SK-N-SH (cell line): ENCODE data around the gene IFIT1. TPM values are rescaled to one million over a fixed set of nuclear protein-coding genes. Genes with fewer than 3 reads are reported as not detected.
"Not testable (repeated sequence)": the region's sequence is repeated elsewhere in the genome, so short reads cannot be mapped to it uniquely, and the experiment has no call there.

Experiments used
- CTCF ChIA-PET: fragments of 300-600, 350-600 bp; formaldehyde crosslinking; extraction: SDS; loops from one replicate; lab custom pipeline; 2021; lab: Yijun Ruan, JAX
- POLR2A ChIA-PET: fragments of 350-600 bp; sonication (Branson Sonifier 250); formaldehyde crosslinking; extraction: SDS; loops from one replicate; lab custom pipeline; 2020; ENCODE audit warnings: antibody characterized with exemption, inconsistent platforms; lab: Yijun Ruan, JAX
- DNase-seq: peaks from one replicate; pipeline ENCODE4 v3.0.0; 2012
- H2AFZ ChIP-seq: fragments of 200-600 bp; sonication (generic); 2 replicates; pipeline ENCODE4 v1.8.1; 2016; ENCODE audit warnings: antibody characterized with exemption, mild to moderate bottlenecking, low read depth
- H3F3A ChIP-seq: fragments of 200-600 bp; sonication (generic); replicated peaks from 2 replicates; pipeline ENCODE3; 2016; ENCODE audit warnings: antibody characterized with exemption, mild to moderate bottlenecking; ENCODE audit not compliant: insufficient read depth
- H3K27ac ChIP-seq, 2 experiments: fragments of 200-500 bp in 1 of 2; fragments of 200-600 bp in 1 of 2; sonication (Bioruptor generic) in 1 of 2; sonication (generic), shearing (Covaris generic) in 1 of 2; 2 replicates each; pipeline versions ENCODE4 v1.5.1 to v1.6.1; 2014 to 2016; ENCODE audit warnings: low read depth in 2 of 2, inconsistent platforms in 1 of 2, low read length in 1 of 2, mild to moderate bottlenecking in 1 of 2, mixed read lengths in 1 of 2
- H3K27me3 ChIP-seq: fragments of 200-600 bp; sonication (generic), shearing (Covaris generic); 2 replicates; pipeline ENCODE4 v1.6.1; 2016; ENCODE audit warnings: mixed run types; ENCODE audit not compliant: insufficient read depth
- H3K36me3 ChIP-seq, 2 experiments: fragments of 200-500 bp in 1 of 2; fragments of 200-600 bp in 1 of 2; sonication (Bioruptor generic) in 1 of 2; sonication (generic) in 1 of 2; replicated peaks in 1 of 2; 2 replicates each; pipeline versions ENCODE3 to v1.5.1; 2014 to 2016; ENCODE audit warnings: low read length in 1 of 2, mild to moderate bottlenecking in 1 of 2; ENCODE audit not compliant: insufficient read depth in 2 of 2, control insufficient read depth in 1 of 2
- H3K4me1 ChIP-seq, 2 experiments: fragments of 200-500 bp in 1 of 2; fragments of 200-600 bp in 1 of 2; sonication (Bioruptor generic) in 1 of 2; sonication (generic), shearing (Covaris generic) in 1 of 2; 2 replicates each; pipeline versions ENCODE4 v1.5.1 to v1.6.1; 2014 to 2016; ENCODE audit warnings: low read depth in 1 of 2, low read length in 1 of 2, mixed run types in 1 of 2; ENCODE audit not compliant: insufficient read depth in 2 of 2, control insufficient read depth in 1 of 2
- H3K4me2 ChIP-seq: fragments of 200-600 bp; sonication (generic), shearing (Covaris generic); 2 replicates; pipeline ENCODE4 v1.6.1; 2017; ENCODE audit warnings: mixed run types
- H3K4me3 ChIP-seq, 2 experiments: fragments of 200-500 bp in 1 of 2; fragments of 200-600 bp in 1 of 2; sonication (Bioruptor generic) in 1 of 2; sonication (generic), shearing (Covaris generic) in 1 of 2; 2 replicates each; pipeline versions ENCODE4 v1.5.1 to v1.8.1; 2014 to 2016; ENCODE audit warnings: low read depth in 2 of 2, inconsistent platforms in 1 of 2, low read length in 1 of 2, mild to moderate bottlenecking in 1 of 2, mixed read lengths in 1 of 2, moderate library complexity in 1 of 2
- H3K79me2 ChIP-seq: fragments of 200-600 bp; sonication (generic); 2 replicates; pipeline ENCODE4 v1.8.1; 2017; ENCODE audit warnings: mild to moderate bottlenecking; ENCODE audit not compliant: insufficient read depth
- H3K9ac ChIP-seq: fragments of 200-600 bp; sonication (generic); 2 replicates; pipeline ENCODE4 v1.6.1; 2017; ENCODE audit warnings: mixed run types
- H3K9me2 ChIP-seq: fragments of 200-600 bp; sonication (generic); 2 replicates; pipeline ENCODE4 v1.6.1; 2017; ENCODE audit warnings: mixed run types
- H3K9me3 ChIP-seq: fragments of 200-600 bp; sonication (generic); 2 replicates; pipeline ENCODE4 v1.6.1; 2017; ENCODE audit warnings: mixed run types, mild to moderate bottlenecking, moderate library complexity
- H4K20me1 ChIP-seq: fragments of 200-600 bp; sonication (generic); 2 replicates; pipeline ENCODE4 v1.6.1; 2017; ENCODE audit warnings: mild to moderate bottlenecking, mixed run types; ENCODE audit not compliant: insufficient read depth
- MEF2A ChIP-seq: IDR thresholded peaks from 2 replicates; pipeline ENCODE4 v1.4.0; 2012; ENCODE audit warnings: low read depth, borderline replicate concordance
- RCOR1 ChIP-seq: fragments of 150-350 bp; IDR thresholded peaks from 2 replicates; pipeline ENCODE4 v1.6.1; 2017; ENCODE audit warnings: antibody characterized with exemption, low read length
- USF2 ChIP-seq: fragments of 150-350 bp; IDR thresholded peaks from 2 replicates; pipeline ENCODE4 v1.6.1; 2017; ENCODE audit warnings: antibody characterized with exemption, low read length, low read depth, borderline replicate concordance
- WGBS: methylation state at CpG from one replicate; pipeline ENCODE4 v1.1.6; 2017; ENCODE audit warnings: low lambda C conversion rate; 5-methylcytosine and 5-hydroxymethylcytosine counted together
- polyA plus RNA-seq, 3 experiments: library from polyadenylated mRNA; depleted of rRNA; stranded (reverse); fragments of >200 nt; gene quantifications; 2 replicates each; pipeline ENCODE4 v1.2.3, GENCODE V29; 2012
- TF ChIP-seq, protein P1 (sequence below): IDR thresholded peaks from 2 replicates; pipeline ENCODE4 v1.6.1; 2012; ENCODE audit warnings: mild to moderate bottlenecking, low read depth, low read length, moderate library complexity
- TF ChIP-seq, protein P2 (sequence below): IDR thresholded peaks from 2 replicates; pipeline ENCODE4; 2012

Gene IFIT1
- polyA plus RNA-seq, 1 of the 3 experiments (the other 2 are of a cell fraction) = 4.4 TPM

DNA sequence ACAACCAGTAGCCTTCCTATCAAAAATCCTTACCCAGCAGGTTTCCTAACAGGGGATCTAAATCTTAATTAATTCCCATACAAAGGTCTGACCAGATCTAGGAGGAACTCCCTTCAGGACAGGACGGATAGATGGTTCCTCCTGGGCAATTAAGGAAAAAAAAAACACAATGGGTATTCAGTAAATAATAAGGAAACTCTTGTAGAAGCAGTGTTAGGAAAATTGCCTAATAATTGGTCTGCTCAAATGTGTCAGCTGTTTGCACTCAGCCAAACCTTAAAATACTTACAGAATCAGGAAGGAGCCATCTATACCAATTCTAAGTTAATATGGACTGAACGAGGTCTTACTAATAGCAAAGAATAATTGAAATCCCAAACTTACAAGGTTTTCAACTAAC, 18.7 kb downstream of the IFIT1 start:
- H4K20me1 ChIP-seq, H3K27me3 ChIP-seq, H3K27ac ChIP-seq, H3K9me2 ChIP-seq, H2AFZ ChIP-seq, H3K9me3 ChIP-seq, H3F3A ChIP-seq, CTCF ChIA-PET, H3K9ac ChIP-seq, H3K4me3 ChIP-seq, H3K4me1 ChIP-seq, H3K4me2 ChIP-seq, H3K36me3 ChIP-seq, POLR2A ChIA-PET, DNase-seq: not testable (repeated sequence)
- H3K79me2 ChIP-seq = peaks cover 11% of the 10 kb centered on the region
- WGBS = 80% methylated on average over 2 of the region's 2 CpGs

DNA sequence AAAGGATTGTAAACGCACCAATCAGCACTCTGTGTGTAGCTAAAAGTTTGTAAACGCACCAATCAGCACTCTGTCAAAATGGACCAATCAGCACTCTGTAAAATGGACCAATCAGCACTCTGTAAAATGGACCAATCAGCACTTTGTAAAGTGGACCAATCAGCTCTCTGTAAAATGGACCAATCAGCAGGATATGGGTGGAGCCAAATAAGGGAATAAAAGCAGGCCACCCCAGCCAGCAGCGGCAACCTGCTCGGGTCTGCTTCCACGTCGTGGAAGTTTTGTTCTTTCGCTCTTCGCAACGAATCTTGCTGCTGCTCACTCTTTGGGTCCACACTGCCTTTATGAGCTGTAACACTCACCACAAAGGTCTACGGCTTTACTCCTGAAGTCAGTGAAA, 19.9 kb downstream of the IFIT1 start:
- H3K27ac ChIP-seq, H3K27me3 ChIP-seq, H3K36me3 ChIP-seq, H2AFZ ChIP-seq, DNase-seq, H3F3A ChIP-seq, H4K20me1 ChIP-seq, POLR2A ChIA-PET, H3K9me2 ChIP-seq, H3K4me2 ChIP-seq, H3K9ac ChIP-seq, H3K4me1 ChIP-seq, CTCF ChIA-PET, H3K4me3 ChIP-seq, H3K9me3 ChIP-seq: not testable (repeated sequence)
- 85% methylated on average over 10 of the region's 10 CpGs for WGBS
- H3K79me2 ChIP-seq = peaks cover 17% of the 10 kb centered on the region

DNA sequence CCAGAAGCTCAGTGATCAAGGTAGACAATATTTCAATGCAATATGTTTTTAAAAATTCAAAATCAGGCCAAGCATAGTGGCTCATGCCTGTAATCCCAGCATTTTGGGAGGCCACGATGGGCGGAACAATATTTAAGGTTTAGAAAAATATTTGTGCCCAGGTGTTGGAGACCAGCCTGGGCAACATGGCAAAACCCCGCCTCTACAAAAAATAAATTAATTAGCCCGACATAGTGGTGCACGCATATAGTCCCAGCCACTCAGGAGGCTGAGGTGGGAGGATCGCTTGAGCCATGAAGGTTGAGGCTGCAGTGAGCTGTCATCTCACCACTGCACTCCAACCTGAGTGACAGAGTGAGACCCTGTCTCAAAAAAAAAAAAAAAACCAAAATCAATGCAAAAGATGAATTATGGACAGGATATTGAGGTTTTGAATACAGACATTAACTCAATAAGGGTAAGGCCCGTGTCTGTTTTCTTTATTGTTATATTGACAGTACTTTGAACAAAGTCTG, 21.0 kb downstream of the IFIT1 start:
- Histone ChIP-seq H3K9me3 (no peaks in the 10 kb centered on the region), H3K9ac (no peak overlapping the region), H3K9me2 (no peaks in the 10 kb centered on the region), H3K36me3 (peaks cover under 1 to 15% of the 10 kb centered on the region in 2 experiments), H3K27ac (peak overlapping the region in 1 of 2 experiments; percentile 85; a peak in 1 of 4 replicates), H3K4me3 (peak overlapping the region in 1 of 2 experiments; percentile 72; a peak in 1 of 4 replicates), H3K79me2 (peaks cover 17% of the 10 kb centered on the region), H3K27me3 (no peaks in the 10 kb centered on the region), H3K4me2 (peak overlapping the region; percentile 77; the same call in 1 of the 2 replicates), H3F3A (peaks cover 10% of the 10 kb centered on the region), H4K20me1 (no peaks in the 10 kb centered on the region), H2AFZ (peak overlapping the region; percentile 99), H3K4me1 (peaks cover 3 to 6% of the 10 kb centered on the region in 2 experiments; a peak in 3 of 4 replicates)
- ChIA-PET POLR2A (no interaction called here), CTCF (interaction anchor here (0.7 to 1.7 kb wide), 2 partner anchors 24 to 737 kb away, joined by 3 to 6 read pairs; no protein-coding TSS in a partner anchor)
- no peak for DNase-seq
- WGBS = 95% methylated on average over 7 of the region's 7 CpGs
- TF ChIP-seq USF2 (no peak), MEF2A (no peak), RCOR1 (no peak)
- TF ChIP-seq, protein P1, sequence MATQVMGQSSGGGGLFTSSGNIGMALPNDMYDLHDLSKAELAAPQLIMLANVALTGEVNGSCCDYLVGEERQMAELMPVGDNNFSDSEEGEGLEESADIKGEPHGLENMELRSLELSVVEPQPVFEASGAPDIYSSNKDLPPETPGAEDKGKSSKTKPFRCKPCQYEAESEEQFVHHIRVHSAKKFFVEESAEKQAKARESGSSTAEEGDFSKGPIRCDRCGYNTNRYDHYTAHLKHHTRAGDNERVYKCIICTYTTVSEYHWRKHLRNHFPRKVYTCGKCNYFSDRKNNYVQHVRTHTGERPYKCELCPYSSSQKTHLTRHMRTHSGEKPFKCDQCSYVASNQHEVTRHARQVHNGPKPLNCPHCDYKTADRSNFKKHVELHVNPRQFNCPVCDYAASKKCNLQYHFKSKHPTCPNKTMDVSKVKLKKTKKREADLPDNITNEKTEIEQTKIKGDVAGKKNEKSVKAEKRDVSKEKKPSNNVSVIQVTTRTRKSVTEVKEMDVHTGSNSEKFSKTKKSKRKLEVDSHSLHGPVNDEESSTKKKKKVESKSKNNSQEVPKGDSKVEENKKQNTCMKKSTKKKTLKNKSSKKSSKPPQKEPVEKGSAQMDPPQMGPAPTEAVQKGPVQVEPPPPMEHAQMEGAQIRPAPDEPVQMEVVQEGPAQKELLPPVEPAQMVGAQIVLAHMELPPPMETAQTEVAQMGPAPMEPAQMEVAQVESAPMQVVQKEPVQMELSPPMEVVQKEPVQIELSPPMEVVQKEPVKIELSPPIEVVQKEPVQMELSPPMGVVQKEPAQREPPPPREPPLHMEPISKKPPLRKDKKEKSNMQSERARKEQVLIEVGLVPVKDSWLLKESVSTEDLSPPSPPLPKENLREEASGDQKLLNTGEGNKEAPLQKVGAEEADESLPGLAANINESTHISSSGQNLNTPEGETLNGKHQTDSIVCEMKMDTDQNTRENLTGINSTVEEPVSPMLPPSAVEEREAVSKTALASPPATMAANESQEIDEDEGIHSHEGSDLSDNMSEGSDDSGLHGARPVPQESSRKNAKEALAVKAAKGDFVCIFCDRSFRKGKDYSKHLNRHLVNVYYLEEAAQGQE = no peak
- TF ChIP-seq, protein P2, sequence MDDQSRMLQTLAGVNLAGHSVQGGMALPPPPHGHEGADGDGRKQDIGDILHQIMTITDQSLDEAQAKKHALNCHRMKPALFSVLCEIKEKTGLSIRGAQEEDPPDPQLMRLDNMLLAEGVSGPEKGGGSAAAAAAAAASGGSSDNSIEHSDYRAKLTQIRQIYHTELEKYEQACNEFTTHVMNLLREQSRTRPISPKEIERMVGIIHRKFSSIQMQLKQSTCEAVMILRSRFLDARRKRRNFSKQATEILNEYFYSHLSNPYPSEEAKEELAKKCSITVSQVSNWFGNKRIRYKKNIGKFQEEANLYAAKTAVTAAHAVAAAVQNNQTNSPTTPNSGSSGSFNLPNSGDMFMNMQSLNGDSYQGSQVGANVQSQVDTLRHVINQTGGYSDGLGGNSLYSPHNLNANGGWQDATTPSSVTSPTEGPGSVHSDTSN = no peak
